ENCODE measurements around the gene PSD4.

DNA sequence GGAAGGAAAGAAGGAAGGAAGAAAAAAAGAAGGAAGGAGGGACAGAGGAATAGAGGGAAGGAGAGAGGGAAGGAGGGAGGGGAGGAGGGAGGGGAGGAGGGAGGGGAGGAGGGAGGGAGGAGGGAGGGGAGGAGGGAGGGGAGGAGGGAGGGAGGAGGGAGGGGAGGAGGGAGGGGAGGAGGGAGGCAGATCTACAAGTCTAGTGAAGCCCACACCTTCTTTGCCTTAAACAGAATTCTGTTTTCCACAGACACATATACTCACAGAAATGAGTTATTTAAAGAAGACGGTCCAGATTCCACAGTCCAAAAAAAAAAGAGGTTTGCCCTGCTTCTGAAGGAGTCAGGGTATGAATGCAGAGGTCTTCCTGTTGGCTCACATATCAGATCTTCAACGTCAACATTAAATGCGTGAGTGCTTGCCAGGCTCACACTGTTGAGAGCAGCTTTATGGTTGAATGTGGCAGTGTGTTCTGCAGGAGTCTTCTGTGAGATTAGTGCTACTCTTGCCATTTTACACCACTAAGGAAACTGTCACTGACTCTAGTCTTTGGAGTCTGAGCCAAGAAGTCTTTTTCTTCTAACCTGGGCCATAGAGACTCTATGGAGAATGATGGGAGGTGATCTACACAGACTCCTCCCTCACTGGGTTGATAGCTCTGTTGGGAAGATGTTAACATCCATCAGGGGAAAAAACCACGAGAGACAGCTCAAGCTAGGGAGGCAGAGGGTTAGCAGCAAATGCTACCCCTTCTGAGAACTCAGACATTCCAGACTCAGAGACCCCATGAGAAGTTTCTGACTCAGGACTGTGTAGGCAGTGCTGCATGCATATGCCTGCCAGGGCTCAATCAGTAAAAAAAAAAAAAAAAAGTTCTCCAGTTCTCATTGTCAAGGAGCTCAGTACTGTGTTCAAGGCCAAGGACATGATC is 81.6 kb downstream of the PSD4 start:
- TF ChIP-seq, protein P1, sequence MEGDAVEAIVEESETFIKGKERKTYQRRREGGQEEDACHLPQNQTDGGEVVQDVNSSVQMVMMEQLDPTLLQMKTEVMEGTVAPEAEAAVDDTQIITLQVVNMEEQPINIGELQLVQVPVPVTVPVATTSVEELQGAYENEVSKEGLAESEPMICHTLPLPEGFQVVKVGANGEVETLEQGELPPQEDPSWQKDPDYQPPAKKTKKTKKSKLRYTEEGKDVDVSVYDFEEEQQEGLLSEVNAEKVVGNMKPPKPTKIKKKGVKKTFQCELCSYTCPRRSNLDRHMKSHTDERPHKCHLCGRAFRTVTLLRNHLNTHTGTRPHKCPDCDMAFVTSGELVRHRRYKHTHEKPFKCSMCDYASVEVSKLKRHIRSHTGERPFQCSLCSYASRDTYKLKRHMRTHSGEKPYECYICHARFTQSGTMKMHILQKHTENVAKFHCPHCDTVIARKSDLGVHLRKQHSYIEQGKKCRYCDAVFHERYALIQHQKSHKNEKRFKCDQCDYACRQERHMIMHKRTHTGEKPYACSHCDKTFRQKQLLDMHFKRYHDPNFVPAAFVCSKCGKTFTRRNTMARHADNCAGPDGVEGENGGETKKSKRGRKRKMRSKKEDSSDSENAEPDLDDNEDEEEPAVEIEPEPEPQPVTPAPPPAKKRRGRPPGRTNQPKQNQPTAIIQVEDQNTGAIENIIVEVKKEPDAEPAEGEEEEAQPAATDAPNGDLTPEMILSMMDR (IDR thresholded peaks at IDR 0.05): no peak
- no peak for TF ChIP-seq POLR2A (IDR thresholded peaks at IDR 0.05)

Data from vagina (tissue), 2 donors.